ENCODE data around the gene FALEC.

GRCh38 chr1:150507912-150508864 lies 7.4 kb upstream of the FALEC start, which contains the start of gene ECM1:
- TF ChIP-seq, protein P1, sequence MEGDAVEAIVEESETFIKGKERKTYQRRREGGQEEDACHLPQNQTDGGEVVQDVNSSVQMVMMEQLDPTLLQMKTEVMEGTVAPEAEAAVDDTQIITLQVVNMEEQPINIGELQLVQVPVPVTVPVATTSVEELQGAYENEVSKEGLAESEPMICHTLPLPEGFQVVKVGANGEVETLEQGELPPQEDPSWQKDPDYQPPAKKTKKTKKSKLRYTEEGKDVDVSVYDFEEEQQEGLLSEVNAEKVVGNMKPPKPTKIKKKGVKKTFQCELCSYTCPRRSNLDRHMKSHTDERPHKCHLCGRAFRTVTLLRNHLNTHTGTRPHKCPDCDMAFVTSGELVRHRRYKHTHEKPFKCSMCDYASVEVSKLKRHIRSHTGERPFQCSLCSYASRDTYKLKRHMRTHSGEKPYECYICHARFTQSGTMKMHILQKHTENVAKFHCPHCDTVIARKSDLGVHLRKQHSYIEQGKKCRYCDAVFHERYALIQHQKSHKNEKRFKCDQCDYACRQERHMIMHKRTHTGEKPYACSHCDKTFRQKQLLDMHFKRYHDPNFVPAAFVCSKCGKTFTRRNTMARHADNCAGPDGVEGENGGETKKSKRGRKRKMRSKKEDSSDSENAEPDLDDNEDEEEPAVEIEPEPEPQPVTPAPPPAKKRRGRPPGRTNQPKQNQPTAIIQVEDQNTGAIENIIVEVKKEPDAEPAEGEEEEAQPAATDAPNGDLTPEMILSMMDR (optimal IDR thresholded peaks at IDR 0.05 in 1 of 3, IDR thresholded peaks at IDR 0.05 in 1 of 3, conservative IDR thresholded peaks at IDR 0.05 in 1 of 3; ENCODE audit: extremely low read depth in 1 of 3, insufficient read depth in 2 of 3, low read length in 3 of 3) = no peak
- TF ChIP-seq EZH2 (IDR thresholded peaks at IDR 0.05; ENCODE audit: low read length) = no peak
